ENCODE results near the gene PLEKHJ1. TPM values are rescaled to one million over a fixed set of nuclear protein-coding genes. Genes with fewer than 3 reads are reported as not detected.
A peak's percentile ranks its signal among the peaks of the same experiment; 100 is the strongest.
"Not testable (repeated sequence)": the region's sequence is repeated elsewhere in the genome, so short reads cannot be mapped to it uniquely, and the experiment has no call there.

PLEKHJ1 gene
- total and polyA plus RNA-seq, 11 donors, result 44.6 to 89.7 (median 48.8) TPM

GRCh38 chr19:2282062-2282861, 46.1 kb upstream of the PLEKHJ1 start, which contains the start of gene PEAK3:
Gene PEAK3 (minus strand): TSS chr19:2282175. CDS start chr19:2280931, 1,244 bp downstream.
- peak in 1 of 2 donors; percentile 10 for TF ChIP-seq POLR2A (IDR thresholded peaks at IDR 0.05)
- TF ChIP-seq CTCF (IDR thresholded peaks at IDR 0.05), result no peak
- Histone ChIP-seq H3K27me3 (peaks cover 0 to 22% (median 0%) of the 10 kb centered on the region in 9 donors), H3K36me3 (no peaks in the 10 kb centered on the region), H3K27ac (peak within 1 kb of the TSS in 10 of 12 donors; percentile 9 to 82 (median 53)), H3K4me1 (peaks cover 0 to 18% (median 10%) of the 10 kb centered on the region in 12 donors), H3K9me3 (no peaks in the 10 kb centered on the region), H3K4me3 (peak within 1 kb of the TSS in 11 of 12 donors; percentile 22 to 61 (median 48))
- DNase-seq (peak; percentile 81 to 93 (median 85)), ATAC-seq (peak; percentile 87 to 96 (median 90))
- intact Hi-C loops (cut with DNase I), result loop anchor here in 1 of 10 donors (10.0 kb wide), 1 partner anchor 113 kb away; no protein-coding TSS in a partner anchor
- WGBS, 4 donors, result 4 to 15% (median 6%) methylated on average over 27 to 41 of the region's 41 CpGs

GRCh38 chr19:2281265-2282061, 45.3 kb upstream of the PLEKHJ1 start:
- Histone ChIP-seq H3K4me1 (peaks cover 0 to 18% (median 10%) of the 10 kb centered on the region in 12 donors), H3K27ac (peak overlapping the region in 9 of 12 donors; percentile 10 to 82 (median 57)), H3K4me3 (peak overlapping the region in 11 of 12 donors; percentile 22 to 61 (median 48)), H3K27me3 (peaks cover 0 to 16% (median 0%) of the 10 kb centered on the region in 9 donors)
- H3K36me3 ChIP-seq, H3K9me3 ChIP-seq, DNase-seq: not testable (repeated sequence)
- intact Hi-C loops (cut with DNase I), result loop anchor here in 1 of 10 donors (10.0 kb wide), 1 partner anchor 113 kb away; no protein-coding TSS in a partner anchor
- WGBS, 4 donors, result 18 to 25% (median 19%) methylated on average over 9 to 16 of the region's 16 CpGs
- ATAC-seq, result peak in 2 of 4 donors; percentile 26 to 27

- no peak for DNase-seq
- TF ChIP-seq CTCF (IDR thresholded peaks at IDR 0.05), result no peak
- no peak for TF ChIP-seq POLR2A (IDR thresholded peaks at IDR 0.05)
- peaks cover 0 to 20% (median 13%) of the 10 kb centered on the region in 12 donors for H3K4me1 ChIP-seq
- H3K4me3 ChIP-seq, result no peak overlapping the region
- H3K36me3 ChIP-seq, result peaks cover 0 to 12% (median 0%) of the 10 kb centered on the region in 9 donors
- no peak for ATAC-seq
- H3K27me3 ChIP-seq, result peaks cover 0 to 11% (median 0%) of the 10 kb centered on the region in 9 donors
- intact Hi-C loops (cut with DNase I), result loop anchor here in 1 of 10 donors (10.0 kb wide), 1 partner anchor 114 kb away; no protein-coding TSS in a partner anchor
- no peaks in the 10 kb centered on the region for H3K9me3 ChIP-seq
- WGBS, 4 donors, result 75 to 83% (median 76%) methylated on average over 17 to 26 of the region's 26 CpGs
- no peak overlapping the region for H3K27ac ChIP-seq
Observed at GRCh38 chr19:2280633-2281264, 44.6 kb upstream of the PLEKHJ1 start.
